ENCODE measurements around the gene TEAD3.
"Not testable (repeated sequence)": the region's sequence is repeated elsewhere in the genome, so short reads cannot be mapped to it uniquely, and the experiment has no call there.

DNA sequence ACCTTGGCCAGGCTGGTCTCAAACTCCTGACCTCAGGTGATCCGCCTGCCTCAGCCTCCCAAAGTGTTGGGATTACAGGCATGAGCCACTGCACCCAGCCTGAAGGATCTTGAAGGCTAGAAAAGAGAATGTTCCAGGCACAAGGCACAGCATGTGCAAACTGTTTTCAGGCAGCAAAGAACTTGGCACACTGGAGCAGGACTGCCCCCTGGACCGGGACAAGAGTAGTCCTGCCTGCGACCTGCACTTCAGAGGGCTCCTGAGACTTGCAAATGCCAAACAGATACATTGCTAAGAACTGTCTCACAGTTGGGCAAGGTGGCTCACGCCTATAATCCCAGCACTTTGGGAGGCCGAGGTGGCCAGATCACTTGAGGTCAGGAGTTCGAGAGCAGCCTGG is 19.1 kb upstream of the TEAD3 start:
- TF ChIP-seq, protein P1, sequence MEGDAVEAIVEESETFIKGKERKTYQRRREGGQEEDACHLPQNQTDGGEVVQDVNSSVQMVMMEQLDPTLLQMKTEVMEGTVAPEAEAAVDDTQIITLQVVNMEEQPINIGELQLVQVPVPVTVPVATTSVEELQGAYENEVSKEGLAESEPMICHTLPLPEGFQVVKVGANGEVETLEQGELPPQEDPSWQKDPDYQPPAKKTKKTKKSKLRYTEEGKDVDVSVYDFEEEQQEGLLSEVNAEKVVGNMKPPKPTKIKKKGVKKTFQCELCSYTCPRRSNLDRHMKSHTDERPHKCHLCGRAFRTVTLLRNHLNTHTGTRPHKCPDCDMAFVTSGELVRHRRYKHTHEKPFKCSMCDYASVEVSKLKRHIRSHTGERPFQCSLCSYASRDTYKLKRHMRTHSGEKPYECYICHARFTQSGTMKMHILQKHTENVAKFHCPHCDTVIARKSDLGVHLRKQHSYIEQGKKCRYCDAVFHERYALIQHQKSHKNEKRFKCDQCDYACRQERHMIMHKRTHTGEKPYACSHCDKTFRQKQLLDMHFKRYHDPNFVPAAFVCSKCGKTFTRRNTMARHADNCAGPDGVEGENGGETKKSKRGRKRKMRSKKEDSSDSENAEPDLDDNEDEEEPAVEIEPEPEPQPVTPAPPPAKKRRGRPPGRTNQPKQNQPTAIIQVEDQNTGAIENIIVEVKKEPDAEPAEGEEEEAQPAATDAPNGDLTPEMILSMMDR (conservative IDR thresholded peaks at IDR 0.05; ENCODE audit: low read depth in 2 of 2), result peak in 1 of 2 experiments; percentile 54; a peak in 2 of 4 replicates
- TF ChIP-seq STAT1 (IDR thresholded peaks at IDR 0.05; ENCODE audit: unreplicated experiment); EZH2phosphoT487 (IDR thresholded peaks at IDR 0.05; ENCODE audit: unreplicated experiment); POLR2AphosphoS5 (IDR thresholded peaks at IDR 0.05; ENCODE audit: low read depth): not testable (repeated sequence)

Data from GM23338 (cell line).